ENCODE measurements around the gene ZNF862.

DNA sequence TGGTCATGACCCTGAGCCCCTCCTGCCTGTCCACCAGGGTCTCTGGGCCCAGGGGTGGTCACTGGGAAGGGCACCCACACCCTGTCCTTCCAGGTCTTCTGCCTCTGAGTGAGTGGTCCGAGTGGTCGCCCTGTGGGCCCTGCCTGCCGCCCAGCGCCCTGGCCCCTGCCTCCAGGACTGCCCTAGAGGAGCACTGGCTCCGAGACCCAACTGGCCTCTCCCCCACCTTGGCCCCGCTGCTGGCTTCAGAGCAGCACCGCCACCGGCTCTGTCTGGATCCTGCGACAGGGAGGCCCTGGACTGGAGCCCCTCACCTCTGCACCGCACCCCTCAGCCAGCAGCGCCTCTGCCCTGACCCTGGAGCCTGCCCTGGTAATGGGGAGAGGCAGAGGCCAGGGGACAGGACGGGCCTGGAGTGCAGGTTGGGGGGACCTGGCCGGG, 13.9 kb upstream of the ZNF862 start:
- TF ChIP-seq CREB1 (CRISPR knock-in tag; IDR thresholded peaks at IDR 0.05; ENCODE audit: low read depth) (no peak), POLR2AphosphoS5 (IDR thresholded peaks at IDR 0.05; ENCODE audit: low read depth) (no peak), REST (IDR thresholded peaks at IDR 0.05; ENCODE audit: unreplicated experiment) (no peak), EZH2 (IDR thresholded peaks at IDR 0.05; ENCODE audit: low read depth, unreplicated experiment) (no peak), EZH2phosphoT487 (IDR thresholded peaks at IDR 0.05; ENCODE audit: unreplicated experiment) (no peak)
- TF ChIP-seq, protein P1, sequence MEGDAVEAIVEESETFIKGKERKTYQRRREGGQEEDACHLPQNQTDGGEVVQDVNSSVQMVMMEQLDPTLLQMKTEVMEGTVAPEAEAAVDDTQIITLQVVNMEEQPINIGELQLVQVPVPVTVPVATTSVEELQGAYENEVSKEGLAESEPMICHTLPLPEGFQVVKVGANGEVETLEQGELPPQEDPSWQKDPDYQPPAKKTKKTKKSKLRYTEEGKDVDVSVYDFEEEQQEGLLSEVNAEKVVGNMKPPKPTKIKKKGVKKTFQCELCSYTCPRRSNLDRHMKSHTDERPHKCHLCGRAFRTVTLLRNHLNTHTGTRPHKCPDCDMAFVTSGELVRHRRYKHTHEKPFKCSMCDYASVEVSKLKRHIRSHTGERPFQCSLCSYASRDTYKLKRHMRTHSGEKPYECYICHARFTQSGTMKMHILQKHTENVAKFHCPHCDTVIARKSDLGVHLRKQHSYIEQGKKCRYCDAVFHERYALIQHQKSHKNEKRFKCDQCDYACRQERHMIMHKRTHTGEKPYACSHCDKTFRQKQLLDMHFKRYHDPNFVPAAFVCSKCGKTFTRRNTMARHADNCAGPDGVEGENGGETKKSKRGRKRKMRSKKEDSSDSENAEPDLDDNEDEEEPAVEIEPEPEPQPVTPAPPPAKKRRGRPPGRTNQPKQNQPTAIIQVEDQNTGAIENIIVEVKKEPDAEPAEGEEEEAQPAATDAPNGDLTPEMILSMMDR (conservative IDR thresholded peaks at IDR 0.05; ENCODE audit: low read depth in 2 of 2), result no peak
